ENCODE measurements around the gene EFCAB6.

DNA sequence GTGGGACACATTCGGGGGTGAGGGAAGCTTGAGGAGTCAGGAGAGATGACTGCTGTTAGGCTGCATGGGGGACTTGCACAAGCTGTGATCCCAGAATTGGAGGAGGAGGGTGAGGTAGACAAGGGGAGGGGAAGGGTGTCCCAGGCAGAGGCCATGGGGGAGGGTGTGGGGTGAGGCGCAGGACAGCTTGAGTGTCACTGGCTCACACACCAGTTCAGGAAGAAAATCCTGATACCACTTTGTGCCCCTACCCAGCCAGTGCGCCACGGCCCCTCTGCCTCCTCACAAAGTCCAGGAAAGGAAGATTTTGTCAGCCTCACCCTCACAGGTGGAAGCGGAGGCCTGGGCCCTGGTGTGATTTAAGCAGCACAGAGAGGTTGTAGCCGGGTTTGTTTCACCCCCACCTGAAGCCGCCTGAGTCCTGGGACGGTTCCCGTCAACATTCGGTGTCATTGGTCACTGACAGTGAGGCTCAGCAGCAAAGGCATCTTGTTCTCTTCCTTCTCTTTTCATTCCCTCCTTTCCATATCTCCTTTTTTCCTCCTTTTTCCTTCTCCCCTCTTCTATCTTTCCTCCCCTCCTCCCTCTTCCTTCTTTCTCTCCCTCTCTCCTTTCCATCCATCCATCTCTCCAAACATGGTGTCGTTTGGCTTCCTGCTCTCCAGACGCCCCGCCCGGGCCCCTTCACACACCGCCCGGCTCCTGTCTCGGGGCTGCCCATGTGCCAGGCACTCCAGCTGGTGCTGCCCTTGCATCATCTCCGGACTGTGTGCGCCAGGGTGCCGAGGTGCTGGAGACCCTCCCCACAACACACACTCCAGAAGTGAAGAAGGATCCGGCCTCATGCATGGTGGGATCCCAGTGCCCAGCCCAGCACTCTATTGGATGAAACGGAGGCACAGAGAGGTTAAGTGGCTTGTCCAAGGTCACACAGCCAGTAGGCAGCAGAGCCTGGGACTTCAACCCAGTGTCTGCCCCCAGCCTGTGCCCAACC is 311.0 kb downstream of the EFCAB6 start:
- TF ChIP-seq MZF1 (CRISPR knock-in tag; IDR thresholded peaks at IDR 0.05; ENCODE audit: borderline replicate concordance), result no peak
- no peak for TF ChIP-seq HCFC1 (IDR thresholded peaks at IDR 0.05; ENCODE audit: low read depth, low read length)
- TF ChIP-seq, protein P1, sequence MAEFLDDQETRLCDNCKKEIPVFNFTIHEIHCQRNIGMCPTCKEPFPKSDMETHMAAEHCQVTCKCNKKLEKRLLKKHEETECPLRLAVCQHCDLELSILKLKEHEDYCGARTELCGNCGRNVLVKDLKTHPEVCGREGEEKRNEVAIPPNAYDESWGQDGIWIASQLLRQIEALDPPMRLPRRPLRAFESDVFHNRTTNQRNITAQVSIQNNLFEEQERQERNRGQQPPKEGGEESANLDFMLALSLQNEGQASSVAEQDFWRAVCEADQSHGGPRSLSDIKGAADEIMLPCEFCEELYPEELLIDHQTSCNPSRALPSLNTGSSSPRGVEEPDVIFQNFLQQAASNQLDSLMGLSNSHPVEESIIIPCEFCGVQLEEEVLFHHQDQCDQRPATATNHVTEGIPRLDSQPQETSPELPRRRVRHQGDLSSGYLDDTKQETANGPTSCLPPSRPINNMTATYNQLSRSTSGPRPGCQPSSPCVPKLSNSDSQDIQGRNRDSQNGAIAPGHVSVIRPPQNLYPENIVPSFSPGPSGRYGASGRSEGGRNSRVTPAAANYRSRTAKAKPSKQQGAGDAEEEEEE (CRISPR knock-in tag; IDR thresholded peaks at IDR 0.05; ENCODE audit: borderline replicate concordance), result no peak
- TF ChIP-seq, protein P2, sequence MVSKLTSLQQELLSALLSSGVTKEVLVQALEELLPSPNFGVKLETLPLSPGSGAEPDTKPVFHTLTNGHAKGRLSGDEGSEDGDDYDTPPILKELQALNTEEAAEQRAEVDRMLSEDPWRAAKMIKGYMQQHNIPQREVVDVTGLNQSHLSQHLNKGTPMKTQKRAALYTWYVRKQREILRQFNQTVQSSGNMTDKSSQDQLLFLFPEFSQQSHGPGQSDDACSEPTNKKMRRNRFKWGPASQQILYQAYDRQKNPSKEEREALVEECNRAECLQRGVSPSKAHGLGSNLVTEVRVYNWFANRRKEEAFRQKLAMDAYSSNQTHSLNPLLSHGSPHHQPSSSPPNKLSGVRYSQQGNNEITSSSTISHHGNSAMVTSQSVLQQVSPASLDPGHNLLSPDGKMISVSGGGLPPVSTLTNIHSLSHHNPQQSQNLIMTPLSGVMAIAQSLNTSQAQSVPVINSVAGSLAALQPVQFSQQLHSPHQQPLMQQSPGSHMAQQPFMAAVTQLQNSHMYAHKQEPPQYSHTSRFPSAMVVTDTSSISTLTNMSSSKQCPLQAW (CRISPR knock-in tag; IDR thresholded peaks at IDR 0.05), result no peak
- TF ChIP-seq, protein P3, sequence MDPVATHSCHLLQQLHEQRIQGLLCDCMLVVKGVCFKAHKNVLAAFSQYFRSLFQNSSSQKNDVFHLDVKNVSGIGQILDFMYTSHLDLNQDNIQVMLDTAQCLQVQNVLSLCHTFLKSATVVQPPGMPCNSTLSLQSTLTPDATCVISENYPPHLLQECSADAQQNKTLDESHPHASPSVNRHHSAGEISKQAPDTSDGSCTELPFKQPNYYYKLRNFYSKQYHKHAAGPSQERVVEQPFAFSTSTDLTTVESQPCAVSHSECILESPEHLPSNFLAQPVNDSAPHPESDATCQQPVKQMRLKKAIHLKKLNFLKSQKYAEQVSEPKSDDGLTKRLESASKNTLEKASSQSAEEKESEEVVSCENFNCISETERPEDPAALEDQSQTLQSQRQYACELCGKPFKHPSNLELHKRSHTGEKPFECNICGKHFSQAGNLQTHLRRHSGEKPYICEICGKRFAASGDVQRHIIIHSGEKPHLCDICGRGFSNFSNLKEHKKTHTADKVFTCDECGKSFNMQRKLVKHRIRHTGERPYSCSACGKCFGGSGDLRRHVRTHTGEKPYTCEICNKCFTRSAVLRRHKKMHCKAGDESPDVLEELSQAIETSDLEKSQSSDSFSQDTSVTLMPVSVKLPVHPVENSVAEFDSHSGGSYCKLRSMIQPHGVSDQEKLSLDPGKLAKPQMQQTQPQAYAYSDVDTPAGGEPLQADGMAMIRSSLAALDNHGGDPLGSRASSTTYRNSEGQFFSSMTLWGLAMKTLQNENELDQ (CRISPR knock-in tag; IDR thresholded peaks at IDR 0.05; ENCODE audit: borderline replicate concordance), result no peak
- TF ChIP-seq SMYD3 (CRISPR knock-in tag; IDR thresholded peaks at IDR 0.05), result no peak
- TF ChIP-seq, protein P4, sequence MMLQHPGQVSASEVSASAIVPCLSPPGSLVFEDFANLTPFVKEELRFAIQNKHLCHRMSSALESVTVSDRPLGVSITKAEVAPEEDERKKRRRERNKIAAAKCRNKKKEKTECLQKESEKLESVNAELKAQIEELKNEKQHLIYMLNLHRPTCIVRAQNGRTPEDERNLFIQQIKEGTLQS (CRISPR knock-in tag; IDR thresholded peaks at IDR 0.05), result no peak
- TF ChIP-seq, protein P5, sequence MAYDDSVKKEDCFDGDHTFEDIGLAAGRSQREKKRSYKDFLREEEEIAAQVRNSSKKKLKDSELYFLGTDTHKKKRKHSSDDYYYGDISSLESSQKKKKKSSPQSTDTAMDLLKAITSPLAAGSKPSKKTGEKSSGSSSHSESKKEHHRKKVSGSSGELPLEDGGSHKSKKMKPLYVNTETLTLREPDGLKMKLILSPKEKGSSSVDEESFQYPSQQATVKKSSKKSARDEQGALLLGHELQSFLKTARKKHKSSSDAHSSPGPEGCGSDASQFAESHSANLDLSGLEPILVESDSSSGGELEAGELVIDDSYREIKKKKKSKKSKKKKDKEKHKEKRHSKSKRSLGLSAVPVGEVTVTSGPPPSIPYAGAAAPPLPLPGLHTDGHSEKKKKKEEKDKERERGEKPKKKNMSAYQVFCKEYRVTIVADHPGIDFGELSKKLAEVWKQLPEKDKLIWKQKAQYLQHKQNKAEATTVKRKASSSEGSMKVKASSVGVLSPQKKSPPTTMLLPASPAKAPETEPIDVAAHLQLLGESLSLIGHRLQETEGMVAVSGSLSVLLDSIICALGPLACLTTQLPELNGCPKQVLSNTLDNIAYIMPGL (CRISPR knock-in tag; IDR thresholded peaks at IDR 0.05; ENCODE audit: borderline replicate concordance in 1 of 2, low read depth in 1 of 2), result no peak
- TF ChIP-seq, protein P6, sequence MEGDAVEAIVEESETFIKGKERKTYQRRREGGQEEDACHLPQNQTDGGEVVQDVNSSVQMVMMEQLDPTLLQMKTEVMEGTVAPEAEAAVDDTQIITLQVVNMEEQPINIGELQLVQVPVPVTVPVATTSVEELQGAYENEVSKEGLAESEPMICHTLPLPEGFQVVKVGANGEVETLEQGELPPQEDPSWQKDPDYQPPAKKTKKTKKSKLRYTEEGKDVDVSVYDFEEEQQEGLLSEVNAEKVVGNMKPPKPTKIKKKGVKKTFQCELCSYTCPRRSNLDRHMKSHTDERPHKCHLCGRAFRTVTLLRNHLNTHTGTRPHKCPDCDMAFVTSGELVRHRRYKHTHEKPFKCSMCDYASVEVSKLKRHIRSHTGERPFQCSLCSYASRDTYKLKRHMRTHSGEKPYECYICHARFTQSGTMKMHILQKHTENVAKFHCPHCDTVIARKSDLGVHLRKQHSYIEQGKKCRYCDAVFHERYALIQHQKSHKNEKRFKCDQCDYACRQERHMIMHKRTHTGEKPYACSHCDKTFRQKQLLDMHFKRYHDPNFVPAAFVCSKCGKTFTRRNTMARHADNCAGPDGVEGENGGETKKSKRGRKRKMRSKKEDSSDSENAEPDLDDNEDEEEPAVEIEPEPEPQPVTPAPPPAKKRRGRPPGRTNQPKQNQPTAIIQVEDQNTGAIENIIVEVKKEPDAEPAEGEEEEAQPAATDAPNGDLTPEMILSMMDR (CRISPR knock-in tag; IDR thresholded peaks at IDR 0.05), result no peak
- no peak for TF ChIP-seq JUNB (CRISPR knock-in tag; IDR thresholded peaks at IDR 0.05; ENCODE audit: borderline replicate concordance)

All from HepG2 (cell line).